PC-3 (cell line): ENCODE data around the gene ERVMER34-1.

ENCODE experiments used
- CTCF ChIP-seq: fragments of 300-600 bp; sonication (generic); conservative IDR thresholded peaks from 2 replicates; pipeline ENCODE4 v1.5.1; 2017; ENCODE audit warnings: antibody characterized with exemption, low read depth, mild to moderate bottlenecking, low read length
- EZH2 ChIP-seq: fragments of 300-600 bp; sonication (generic); IDR thresholded peaks from one replicate; pipeline ENCODE4 v1.6.1; 2017; ENCODE audit warnings: antibody characterized with exemption, mild to moderate bottlenecking, low read length; ENCODE audit not compliant: unreplicated experiment
- EZH2phosphoT487 ChIP-seq: fragments of 300-600 bp; sonication (generic); IDR thresholded peaks from 2 replicates; pipeline ENCODE4 v1.6.1; 2018; ENCODE audit warnings: mild to moderate bottlenecking, antibody characterized with exemption, low read length, borderline replicate concordance

GRCh38 chr4:52693492-52693891 is 57.7 kb downstream of the ERVMER34-1 start:
- TF ChIP-seq EZH2 (no peak), CTCF (no peak), EZH2phosphoT487 (no peak)
